Activated naive CD8-positive, alpha-beta T cell treated with anti-CD3 and anti-CD28 coated beads, Interleukin-2, amount 50 U/mL, for 24 hours (primary cell): Measurements from ENCODE around the gene RAC3.

Source experiments
- ATAC-seq: fragments of 150-1000 bp; cut with Tn5 transposase; one replicate; pipeline ENCODE4 v1.10.0; 2021
- DNase-seq: peaks from one replicate; pipeline ENCODE4 v3.0.0; 2021
- H3K27ac Mint-ChIP-seq: one replicate; pipeline ENCODE4 v1.8.0; 2021; ENCODE audit warnings: mild to moderate bottlenecking, mixed read lengths
- H3K27me3 Mint-ChIP-seq: one replicate; pipeline ENCODE4 v1.8.0; 2021; ENCODE audit warnings: mixed read lengths
- H3K36me3 Mint-ChIP-seq: one replicate; pipeline ENCODE4 v1.8.0; 2021; ENCODE audit warnings: low read depth, mixed read lengths
- H3K4me1 Mint-ChIP-seq: one replicate; pipeline ENCODE4 v1.8.0; 2021; ENCODE audit warnings: mixed read lengths
- H3K4me3 Mint-ChIP-seq: one replicate; pipeline ENCODE4 v1.8.0; 2021; ENCODE audit warnings: mild to moderate bottlenecking, moderate library complexity, mixed read lengths
- H3K9me3 Mint-ChIP-seq: one replicate; pipeline ENCODE4 v1.8.0; 2021; ENCODE audit warnings: mixed read lengths

RAC3 gene

GRCh38 chr17:82047379-82047778 lies 15.9 kb downstream of the RAC3 start:
- Mint-ChIP-seq H3K4me1 (peaks cover 7% of the 10 kb centered on the region), H3K27ac (no peak overlapping the region), H3K4me3 (no peak overlapping the region), H3K36me3 (no peaks in the 10 kb centered on the region), H3K9me3 (no peaks in the 10 kb centered on the region), H3K27me3 (no peaks in the 10 kb centered on the region)
- no peak for DNase-seq
- no peak for ATAC-seq

GRCh38 chr17:82047914-82048570 lies 16.6 kb downstream of the RAC3 start:
- H3K27ac Mint-ChIP-seq: no peak overlapping the region

DNA sequence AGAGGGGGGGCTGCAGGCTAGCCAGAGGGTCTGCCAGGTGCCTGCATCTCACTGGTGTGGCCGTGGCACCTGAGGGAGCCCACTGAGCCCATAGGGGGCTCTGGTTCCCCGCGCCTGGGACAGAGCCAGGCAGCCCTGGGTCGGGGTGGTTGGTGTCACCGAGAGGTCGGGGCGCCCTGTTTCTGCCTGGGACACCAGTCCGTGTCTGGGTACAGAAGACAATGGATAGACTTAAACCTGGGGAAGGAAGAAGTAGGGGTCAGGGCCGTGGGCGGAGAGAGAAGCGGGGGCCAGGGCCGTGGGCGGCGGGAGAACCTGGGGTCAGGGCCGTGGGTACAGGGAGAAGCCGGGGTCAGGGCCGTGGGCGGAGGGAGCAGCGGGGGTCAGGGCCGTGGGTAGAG lies 17.1 kb downstream of the RAC3 start:
- H3K27ac Mint-ChIP-seq: no peak overlapping the region
- no peaks in the 10 kb centered on the region for H3K9me3 Mint-ChIP-seq
- no peaks in the 10 kb centered on the region for H3K36me3 Mint-ChIP-seq
- H3K27me3 Mint-ChIP-seq: no peaks in the 10 kb centered on the region
- ATAC-seq (no peak), DNase-seq (no peak)
- H3K4me1 Mint-ChIP-seq: peaks cover 16% of the 10 kb centered on the region
- H3K4me3 Mint-ChIP-seq: no peak overlapping the region

More at GRCh38 chr17:82047914-82048570, 16.6 kb downstream of the RAC3 start:
- Mint-ChIP-seq H3K9me3 (no peaks in the 10 kb centered on the region), H3K36me3 (no peaks in the 10 kb centered on the region), H3K4me3 (no peak overlapping the region), H3K27me3 (no peaks in the 10 kb centered on the region), H3K4me1 (peaks cover 11% of the 10 kb centered on the region)
- no peak for ATAC-seq
- no peak for DNase-seq

- H3K36me3 Mint-ChIP-seq: no peaks in the 10 kb centered on the region
- no peak for DNase-seq
- no peaks in the 10 kb centered on the region for H3K9me3 Mint-ChIP-seq
- peaks cover 18% of the 10 kb centered on the region for H3K4me1 Mint-ChIP-seq
- H3K27ac Mint-ChIP-seq: no peak overlapping the region
- no peaks in the 10 kb centered on the region for H3K27me3 Mint-ChIP-seq
- H3K4me3 Mint-ChIP-seq: no peak overlapping the region
- no peak for ATAC-seq
Observed at GRCh38 chr17:82049106-82049505, 17.6 kb downstream of the RAC3 start.

GRCh38 chr17:82049521-82049971 lies 18.1 kb downstream of the RAC3 start:
- Mint-ChIP-seq H3K4me3 (no peak overlapping the region), H3K9me3 (no peaks in the 10 kb centered on the region), H3K27me3 (no peaks in the 10 kb centered on the region), H3K27ac (no peak overlapping the region), H3K4me1 (peaks cover 18% of the 10 kb centered on the region), H3K36me3 (no peaks in the 10 kb centered on the region)
- DNase-seq: no peak
- no peak for ATAC-seq

DNA sequence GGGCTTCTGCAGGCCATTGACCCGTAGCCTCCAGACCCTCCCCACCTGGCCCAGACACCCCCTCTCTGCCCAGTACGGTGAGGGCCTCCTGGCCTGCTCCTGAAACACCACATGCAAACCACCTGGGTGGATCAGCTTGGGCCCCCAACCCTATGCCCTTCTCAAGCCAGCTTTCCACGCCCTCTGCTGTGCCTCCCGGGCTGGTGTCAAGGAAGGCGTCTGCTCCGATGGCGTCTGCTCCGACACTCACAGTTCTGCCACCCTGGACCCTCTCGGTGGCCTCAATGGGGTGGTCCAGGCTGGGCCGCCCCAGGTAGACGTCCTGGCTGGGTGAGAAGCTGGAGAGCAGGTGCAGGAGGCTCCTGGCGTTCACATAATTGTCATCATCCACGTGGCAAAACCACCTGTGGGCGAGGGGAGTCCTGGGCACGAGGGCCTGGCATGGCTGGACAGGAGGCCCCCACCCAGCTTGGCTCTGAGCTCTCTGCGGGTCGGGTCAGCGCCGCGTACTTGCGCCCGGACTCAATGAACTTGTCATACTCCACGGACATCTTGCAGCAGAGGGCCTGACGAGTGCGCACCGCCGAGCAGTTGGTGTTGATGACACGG lies 18.8 kb downstream of the RAC3 start:
- Mint-ChIP-seq H3K9me3 (no peaks in the 10 kb centered on the region), H3K27me3 (no peaks in the 10 kb centered on the region), H3K27ac (no peak overlapping the region), H3K4me1 (peaks cover 18% of the 10 kb centered on the region), H3K36me3 (no peaks in the 10 kb centered on the region), H3K4me3 (peak overlapping the region; percentile 77)
- ATAC-seq (no peak), DNase-seq (no peak)

- Mint-ChIP-seq H3K27me3 (no peaks in the 10 kb centered on the region), H3K4me1 (peaks cover 18% of the 10 kb centered on the region), H3K9me3 (no peaks in the 10 kb centered on the region), H3K4me3 (peak overlapping the region; percentile 77), H3K27ac (peak overlapping the region; percentile 39), H3K36me3 (peaks cover under 1% of the 10 kb centered on the region)
- ATAC-seq (no peak), DNase-seq (no peak)
Observed at GRCh38 chr17:82050761-82051641, 19.5 kb downstream of the RAC3 start.

- Mint-ChIP-seq H3K36me3 (peaks cover 2% of the 10 kb centered on the region), H3K9me3 (no peaks in the 10 kb centered on the region), H3K4me3 (peak within 1 kb of the TSS; percentile 81), H3K27me3 (no peaks in the 10 kb centered on the region), H3K4me1 (peaks cover 18% of the 10 kb centered on the region), H3K27ac (peak within 1 kb of the TSS; percentile 46)
- ATAC-seq: peak; percentile 76
- DNase-seq: peak; percentile 91
Observed at GRCh38 chr17:82051776-82052637, 20.5 kb downstream of the RAC3 start, which contains the start of the genes GPS1 and RFNG. GPS1 (plus strand) TSS chr17:82051898; CDS start chr17:82051932, 34 bp downstream. RFNG (minus strand) TSS chr17:82051811; CDS start chr17:82051766, 45 bp downstream.

DNA sequence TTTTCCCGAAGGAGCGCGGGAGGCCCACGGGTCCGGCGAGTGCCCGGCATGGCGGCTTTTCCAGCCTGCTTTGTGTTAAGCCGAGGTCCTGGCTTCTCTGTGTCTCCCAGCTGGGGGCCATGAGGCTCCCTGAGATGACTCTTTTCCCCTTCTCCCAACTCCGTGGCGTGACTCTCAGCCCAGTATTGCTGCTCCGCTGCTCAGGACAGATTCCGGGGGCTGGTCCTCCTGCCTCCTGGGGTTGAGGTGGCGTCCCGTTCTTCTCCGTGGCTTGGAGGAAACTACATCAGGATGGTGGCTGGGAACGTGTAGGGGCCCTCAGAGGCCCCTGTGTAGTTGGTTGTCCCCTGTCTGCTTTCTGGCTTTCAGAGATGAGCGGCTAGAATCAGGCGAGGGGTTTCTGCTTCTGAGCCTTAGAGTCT lies 21.2 kb downstream of the RAC3 start:
- Mint-ChIP-seq H3K36me3 (peaks cover 2% of the 10 kb centered on the region), H3K4me3 (peak overlapping the region; percentile 81), H3K9me3 (no peaks in the 10 kb centered on the region), H3K27ac (peak overlapping the region; percentile 46), H3K4me1 (peaks cover 18% of the 10 kb centered on the region), H3K27me3 (no peaks in the 10 kb centered on the region)
- ATAC-seq: no peak
- no peak for DNase-seq

- no peak for ATAC-seq
- H3K4me1 Mint-ChIP-seq: peaks cover 18% of the 10 kb centered on the region
- no peaks in the 10 kb centered on the region for H3K27me3 Mint-ChIP-seq
- peak overlapping the region; percentile 81 for H3K4me3 Mint-ChIP-seq
- peak overlapping the region; percentile 39 for H3K27ac Mint-ChIP-seq
- peaks cover 5% of the 10 kb centered on the region for H3K36me3 Mint-ChIP-seq
- no peak for DNase-seq
- no peaks in the 10 kb centered on the region for H3K9me3 Mint-ChIP-seq
Observed at GRCh38 chr17:82053130-82053529, 21.7 kb downstream of the RAC3 start.

DNA sequence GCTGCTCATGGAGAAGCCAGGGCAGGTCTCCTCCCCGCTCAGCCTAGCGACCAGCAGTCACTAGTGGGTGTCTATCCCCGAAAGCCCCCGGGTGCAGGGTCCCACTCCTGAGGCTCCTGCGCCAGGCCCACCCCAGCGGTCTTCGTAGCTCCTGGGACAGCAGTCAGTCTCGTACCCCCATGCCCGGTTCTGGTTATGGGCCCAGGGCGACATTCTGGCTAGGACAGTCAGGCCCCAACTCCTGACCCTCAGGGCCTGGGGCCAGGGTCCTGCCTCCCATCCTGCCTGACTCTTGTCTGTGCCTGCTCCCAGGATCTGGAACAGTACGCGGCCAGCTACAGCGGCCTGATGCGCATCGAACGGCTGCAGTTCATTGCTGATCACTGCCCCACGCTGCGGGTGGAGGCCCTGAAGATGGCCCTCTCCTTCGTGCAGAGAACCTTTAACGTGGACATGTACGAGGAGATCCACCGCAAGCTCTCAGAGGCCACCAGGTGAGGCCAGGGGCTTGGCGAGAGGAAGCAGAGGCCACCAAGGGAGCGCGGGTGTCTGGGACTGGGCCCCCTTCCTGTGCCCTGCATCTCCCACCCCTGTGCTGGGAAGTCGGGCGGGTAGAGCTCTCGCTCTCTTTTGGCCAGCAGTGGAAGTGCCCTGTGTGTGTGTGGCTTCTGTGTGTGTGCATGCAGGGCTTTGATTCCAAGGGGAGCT lies 22.2 kb downstream of the RAC3 start:
- no peaks in the 10 kb centered on the region for H3K9me3 Mint-ChIP-seq
- H3K27ac Mint-ChIP-seq: peak overlapping the region; percentile 39
- DNase-seq (no peak), ATAC-seq (no peak)
- peak overlapping the region; percentile 81 for H3K4me3 Mint-ChIP-seq
- H3K4me1 Mint-ChIP-seq: peaks cover 18% of the 10 kb centered on the region
- peaks cover 5% of the 10 kb centered on the region for H3K36me3 Mint-ChIP-seq
- no peaks in the 10 kb centered on the region for H3K27me3 Mint-ChIP-seq

- Mint-ChIP-seq H3K27me3 (no peaks in the 10 kb centered on the region), H3K9me3 (no peaks in the 10 kb centered on the region), H3K4me3 (no peak overlapping the region), H3K4me1 (peaks cover 18% of the 10 kb centered on the region), H3K36me3 (peaks cover 5% of the 10 kb centered on the region), H3K27ac (no peak overlapping the region)
- no peak for ATAC-seq
- no peak for DNase-seq
Observed at GRCh38 chr17:82054351-82055022, 23.0 kb downstream of the RAC3 start.
